ENCODE data around the gene CEP43. TPM values are rescaled to one million over a fixed set of nuclear protein-coding genes. Genes with fewer than 3 reads are reported as not detected.

CEP43 gene
- total and polyA plus RNA-seq, 12 donors: 7.5 to 15.0 (median 9.9) TPM

GRCh38 chr6:166996406-166996805, 2.8 kb upstream of the CEP43 start:
- Histone ChIP-seq H3K4me1 (peaks cover 0 to 29% (median 21%) of the 10 kb centered on the region in 9 donors), H3K36me3 (peaks cover 0 to 4% (median 0%) of the 10 kb centered on the region in 9 donors), H3K27ac (no peak overlapping the region), H3K9me3 (no peaks in the 10 kb centered on the region), H3K4me3 (no peak overlapping the region), H3K27me3 (no peaks in the 10 kb centered on the region)
- no peak for TF ChIP-seq CTCF (IDR thresholded peaks at IDR 0.05)
- 94 to 98% methylated on average over 7 of the region's 7 CpGs for WGBS, 2 donors
- intact Hi-C loops (cut with DNase I): loop anchor here in 8 of 10 donors (2.0 to 10.0 kb wide), 5 partner anchors 39 to 148 kb away; partner anchors contain the start of gene RNASET2 (in 3 of the 8)
- no peak for DNase-seq
- no peak for ATAC-seq

DNA sequence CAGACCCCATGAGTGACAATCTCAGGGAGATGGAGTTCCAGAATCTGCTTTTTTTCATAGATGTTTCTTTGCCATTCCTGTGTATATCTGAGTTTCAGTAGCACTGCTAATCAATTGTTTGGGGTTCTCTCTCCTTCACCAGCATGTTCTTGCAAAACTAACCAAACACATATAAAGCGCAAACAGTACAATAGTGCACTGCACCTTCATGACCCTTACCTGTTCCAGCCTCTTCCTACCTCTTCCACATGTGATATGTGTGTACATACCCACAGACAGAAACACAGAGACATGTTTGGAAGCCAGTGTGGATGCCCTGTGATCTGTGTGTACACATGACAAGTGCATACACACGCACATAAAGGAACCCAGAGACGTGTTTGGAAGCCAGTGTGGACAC, 1.8 kb upstream of the CEP43 start:
- DNase-seq (no peak), ATAC-seq (no peak)
- TF ChIP-seq CTCF (IDR thresholded peaks at IDR 0.05): no peak
- H3K9me3 ChIP-seq: no peaks in the 10 kb centered on the region
- WGBS, 2 donors: 88 to 89% methylated on average over 3 of the region's 3 CpGs
- peaks cover 0 to 11% (median 0%) of the 10 kb centered on the region in 9 donors for H3K36me3 ChIP-seq
- peaks cover 0 to 29% (median 21%) of the 10 kb centered on the region in 9 donors for H3K4me1 ChIP-seq
- peak overlapping the region in 1 of 10 donors; percentile 40 for H3K27ac ChIP-seq
- intact Hi-C loops (cut with DNase I): loop anchor here in 8 of 10 donors (2.0 to 10.0 kb wide), 5 partner anchors 40 to 147 kb away; partner anchors contain the start of gene RNASET2 (in 3 of the 8)
- peak overlapping the region in 6 of 10 donors; percentile 85 to 97 (median 93) for H3K4me3 ChIP-seq
- H3K27me3 ChIP-seq: no peaks in the 10 kb centered on the region

GRCh38 chr6:166997768-166998255, 1.4 kb upstream of the CEP43 start:
- Histone ChIP-seq H3K27ac (peak overlapping the region in 5 of 10 donors; percentile 14 to 90 (median 46)), H3K27me3 (no peaks in the 10 kb centered on the region), H3K36me3 (peaks cover 0 to 16% (median 0%) of the 10 kb centered on the region in 9 donors), H3K9me3 (no peaks in the 10 kb centered on the region), H3K4me3 (peak overlapping the region; percentile 75 to 97 (median 90)), H3K4me1 (peaks cover 0 to 29% (median 21%) of the 10 kb centered on the region in 9 donors)
- DNase-seq: peak; percentile 39 to 43
- 5% methylated on average over 38 of the region's 38 CpGs for WGBS, 2 donors
- peak in 8 of 9 donors; percentile 15 to 60 (median 38) for TF ChIP-seq CTCF (IDR thresholded peaks at IDR 0.05)
- intact Hi-C loops (cut with DNase I): loop anchor here in 8 of 10 donors (2.0 to 10.0 kb wide), 5 partner anchors 41 to 147 kb away; partner anchors contain the start of gene RNASET2 (in 3 of the 8)
- ATAC-seq: peak in 6 of 8 donors; percentile 6 to 56 (median 28)

GRCh38 chr6:166998256-166999144, 697 bp upstream of the CEP43 start:
- H3K9me3 ChIP-seq: no peaks in the 10 kb centered on the region
- H3K27ac ChIP-seq: peak overlapping the region in 8 of 10 donors; percentile 14 to 90 (median 52)
- DNase-seq (peak; percentile 13 to 33), ATAC-seq (peak in 6 of 8 donors; percentile 1 to 29 (median 7))
- TF ChIP-seq CTCF (IDR thresholded peaks at IDR 0.05): peak in 3 of 9 donors; percentile 10 to 30 (median 19)
- intact Hi-C loops (cut with DNase I): loop anchor here in 7 of 10 donors (5.0 to 10.0 kb wide), 4 partner anchors 41 to 146 kb away; partner anchors contain the start of gene RNASET2 (in 3 of the 7)
- peak overlapping the region; percentile 75 to 97 (median 90) for H3K4me3 ChIP-seq
- H3K4me1 ChIP-seq: peaks cover 0 to 29% (median 21%) of the 10 kb centered on the region in 9 donors
- no peaks in the 10 kb centered on the region for H3K27me3 ChIP-seq
- peaks cover 0 to 21% (median 0%) of the 10 kb centered on the region in 9 donors for H3K36me3 ChIP-seq
- 0% methylated on average over 96 of the region's 96 CpGs for WGBS, 2 donors

Measured in heart right ventricle (tissue), 16 donors.